ENCODE results near the gene CELF4.
"Not testable (repeated sequence)": the region's sequence is repeated elsewhere in the genome, so short reads cannot be mapped to it uniquely, and the experiment has no call there.

The CELF4 gene

DNA sequence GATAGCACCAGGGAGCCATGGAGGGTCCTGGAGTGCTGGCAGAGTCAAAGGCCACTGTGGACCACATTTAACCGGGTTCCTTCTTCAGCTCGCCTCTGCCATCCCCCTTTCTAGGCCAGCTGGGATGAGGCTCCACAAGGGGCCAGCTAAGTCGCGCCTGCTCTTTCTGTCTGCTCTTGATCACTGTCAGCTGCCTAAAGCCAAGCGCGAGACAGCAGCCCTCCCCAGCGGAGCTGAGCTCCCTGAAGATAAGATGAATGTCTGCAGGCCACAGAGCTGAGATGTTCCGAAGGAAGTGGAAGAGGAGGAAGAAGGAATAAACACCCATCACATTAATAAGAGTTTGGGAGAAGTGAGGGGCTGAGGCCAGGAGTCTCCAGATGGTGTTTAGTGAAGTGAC lies 99.6 kb downstream of the CELF4 start:
- DNase-seq (ENCODE audit: low spot score): no peak

DNA sequence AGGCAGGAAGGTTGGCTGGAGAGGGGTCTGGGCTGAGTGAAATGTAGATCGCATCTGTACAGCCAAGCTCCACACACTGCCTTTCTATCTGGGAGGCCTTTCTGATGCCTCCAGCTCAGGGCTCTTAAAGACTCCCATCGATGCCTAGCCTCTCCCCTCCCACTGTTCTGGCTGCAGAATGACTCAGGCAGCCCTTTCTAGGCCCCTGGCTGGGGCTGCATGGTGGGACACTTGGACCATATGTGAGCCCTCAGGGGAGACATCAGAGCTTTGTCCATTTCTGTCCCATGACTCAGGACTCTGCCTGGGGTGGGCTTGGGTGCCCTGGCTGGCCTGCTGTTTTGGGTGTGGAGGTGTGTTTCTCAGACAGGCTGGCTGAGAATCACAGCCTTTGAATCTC lies 101.3 kb downstream of the CELF4 start:
- DNase-seq (ENCODE audit: low spot score): no peak

DNA sequence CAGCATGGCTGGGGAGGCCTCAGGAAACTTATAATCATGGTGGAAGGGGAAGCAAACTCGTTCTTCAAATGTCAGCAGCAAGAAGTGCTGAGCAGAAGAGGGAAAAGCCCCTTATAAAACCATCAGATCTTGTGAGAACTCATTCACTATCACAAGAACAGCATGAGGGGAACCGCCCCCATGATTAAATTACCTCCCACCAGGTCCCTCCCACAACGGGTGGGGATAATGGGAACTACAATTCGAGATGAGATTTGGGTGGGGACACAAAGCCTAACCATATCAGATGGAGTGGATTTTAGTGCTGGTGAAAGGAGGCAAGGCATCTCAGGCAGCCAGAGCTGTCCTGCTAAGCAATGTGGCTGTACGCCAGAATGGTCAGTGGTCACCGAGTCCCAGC lies 104.3 kb downstream of the CELF4 start:
- not testable (repeated sequence) for DNase-seq (ENCODE audit: low spot score)

DNA sequence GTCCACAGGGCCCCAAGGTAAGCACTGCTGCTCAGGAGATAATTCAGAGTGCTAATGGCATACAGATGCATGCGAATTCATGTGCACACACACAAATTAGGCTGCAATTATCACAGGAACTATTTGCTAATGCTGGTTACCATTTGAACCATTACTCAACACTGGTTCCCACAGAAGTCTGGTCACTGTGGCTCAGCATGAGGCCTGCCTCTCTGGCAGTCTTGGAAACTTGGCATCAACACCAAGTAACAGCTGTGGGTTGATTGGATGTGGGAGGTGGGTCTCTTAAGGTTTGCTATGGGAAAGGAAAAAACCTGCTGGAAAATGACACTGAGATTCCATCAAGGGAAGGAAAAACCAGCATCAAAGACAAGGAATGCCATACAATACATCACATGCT lies 105.0 kb downstream of the CELF4 start:
- no peak for DNase-seq (ENCODE audit: low spot score)

DNA sequence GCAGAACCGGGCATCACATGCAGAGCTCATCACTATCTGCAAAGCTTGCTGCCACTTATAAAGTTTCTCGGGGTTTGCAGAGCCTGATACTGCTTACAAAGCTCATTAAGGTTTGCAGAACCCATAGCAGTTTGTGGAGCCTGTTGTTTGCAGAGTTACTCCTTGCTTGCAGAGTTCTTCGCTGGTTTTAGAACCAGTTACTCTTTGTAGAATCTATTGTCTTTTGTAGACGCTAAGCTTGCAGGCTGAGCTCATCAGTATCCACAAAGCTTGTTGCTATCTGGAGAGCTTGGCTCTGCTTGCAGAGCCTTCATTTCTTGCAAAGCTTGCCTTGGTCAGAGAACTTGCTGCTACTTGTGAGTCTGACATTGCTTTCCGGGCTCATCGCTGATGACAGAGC lies 106.9 kb downstream of the CELF4 start:
- no peak for DNase-seq (ENCODE audit: low spot score)

DNA sequence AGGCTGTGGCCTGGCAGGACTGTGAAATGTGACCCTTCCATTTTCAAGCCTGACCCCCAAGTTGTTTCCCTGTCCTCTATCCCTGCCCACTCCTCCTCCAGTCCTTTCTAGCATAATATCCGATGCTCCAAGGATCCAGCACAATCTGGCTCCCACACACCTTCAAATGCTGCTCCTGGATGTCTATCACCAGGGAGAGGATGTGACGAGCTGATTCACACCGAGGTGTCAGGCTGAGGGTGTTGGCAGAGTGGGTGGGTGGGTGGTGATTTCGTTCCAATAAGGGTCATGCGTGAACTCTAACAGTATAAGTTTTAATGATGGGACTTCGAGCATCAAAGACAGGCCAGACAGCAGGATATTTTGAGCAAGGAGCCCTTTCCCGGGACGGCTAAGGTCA lies 107.8 kb downstream of the CELF4 start:
- no peak for DNase-seq (ENCODE audit: low spot score)

DNA sequence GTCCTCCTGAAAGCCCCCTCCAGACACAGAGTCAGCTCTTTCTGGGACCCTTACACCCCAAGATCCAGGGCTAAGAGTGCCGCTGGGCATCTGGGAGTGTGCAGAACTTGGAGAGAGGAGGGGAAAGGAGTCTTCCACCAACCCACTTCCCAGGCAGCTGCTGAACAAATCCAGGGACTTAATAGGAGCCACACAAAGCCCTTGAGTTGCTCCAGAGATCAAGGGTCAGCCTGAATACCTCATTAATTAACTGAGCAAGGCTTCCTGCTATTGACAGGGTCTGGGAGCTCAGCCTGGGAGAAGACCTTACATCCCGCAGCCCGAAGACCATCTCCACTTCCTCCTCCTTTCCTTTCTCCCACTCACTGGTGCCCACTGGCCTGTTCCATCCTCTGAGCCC lies 108.3 kb downstream of the CELF4 start:
- DNase-seq (ENCODE audit: low spot score): no peak

DNA sequence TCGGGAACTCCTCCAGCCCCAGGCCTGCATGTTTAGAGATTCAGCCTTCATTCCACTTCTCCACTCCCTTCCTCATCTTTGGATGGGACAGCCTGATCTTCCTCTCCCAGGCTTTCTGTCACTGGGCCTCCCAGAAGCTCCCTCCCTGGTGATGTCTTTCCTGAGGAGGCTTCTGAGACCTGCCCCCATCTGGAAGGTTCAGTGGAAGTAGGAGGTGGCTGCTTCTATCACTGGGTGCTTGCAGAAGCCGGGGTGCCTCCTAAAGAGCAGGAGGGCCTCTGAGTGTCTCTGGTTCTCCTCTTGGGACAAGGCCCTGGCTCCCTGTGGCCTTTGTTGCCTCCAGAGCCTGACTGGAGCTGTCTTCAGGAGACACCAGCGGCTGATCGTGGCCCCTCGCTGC lies 108.7 kb downstream of the CELF4 start:
- DNase-seq (ENCODE audit: low spot score): no peak

DNA sequence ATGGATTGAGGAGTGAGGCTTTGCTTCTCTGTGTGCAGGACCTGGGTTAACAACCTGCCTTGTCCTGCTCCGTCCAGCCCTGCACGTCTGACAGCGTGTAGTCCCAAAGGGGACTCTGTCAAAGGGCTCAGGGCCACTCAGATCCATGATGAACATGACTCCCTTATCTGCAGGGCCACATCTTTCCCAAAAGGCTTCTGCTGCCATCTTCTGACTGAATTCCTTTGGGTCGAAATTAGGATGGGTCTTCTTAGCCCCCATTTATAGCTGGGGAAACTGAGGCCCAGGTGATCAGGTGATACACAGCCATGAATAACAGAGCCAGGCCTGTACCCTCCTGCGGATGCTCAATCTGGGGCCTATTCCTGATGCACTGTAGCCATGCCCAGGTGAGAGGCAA lies 109.2 kb downstream of the CELF4 start:
- DNase-seq (ENCODE audit: low spot score): no peak

DNA sequence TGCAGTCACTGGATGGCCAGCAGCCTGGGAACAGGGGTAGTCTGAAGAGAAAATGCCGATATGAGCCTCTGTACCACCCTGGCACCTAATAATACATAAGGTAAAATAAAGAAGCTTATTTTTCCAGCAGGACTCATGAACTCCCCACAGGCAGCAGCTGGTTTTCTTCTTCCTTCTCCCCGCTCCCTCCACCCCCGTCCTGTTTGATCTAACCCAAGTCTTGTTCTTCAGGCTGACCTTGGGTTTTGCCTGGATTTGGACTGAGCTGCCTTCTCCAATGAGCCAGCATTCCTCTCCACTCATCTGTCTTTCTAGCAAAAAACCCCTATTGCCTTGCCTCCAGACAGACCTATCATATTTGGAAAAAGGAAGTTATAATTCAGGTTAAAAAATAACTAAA lies 111.8 kb downstream of the CELF4 start:
- no peak for DNase-seq (ENCODE audit: low spot score)

DNA sequence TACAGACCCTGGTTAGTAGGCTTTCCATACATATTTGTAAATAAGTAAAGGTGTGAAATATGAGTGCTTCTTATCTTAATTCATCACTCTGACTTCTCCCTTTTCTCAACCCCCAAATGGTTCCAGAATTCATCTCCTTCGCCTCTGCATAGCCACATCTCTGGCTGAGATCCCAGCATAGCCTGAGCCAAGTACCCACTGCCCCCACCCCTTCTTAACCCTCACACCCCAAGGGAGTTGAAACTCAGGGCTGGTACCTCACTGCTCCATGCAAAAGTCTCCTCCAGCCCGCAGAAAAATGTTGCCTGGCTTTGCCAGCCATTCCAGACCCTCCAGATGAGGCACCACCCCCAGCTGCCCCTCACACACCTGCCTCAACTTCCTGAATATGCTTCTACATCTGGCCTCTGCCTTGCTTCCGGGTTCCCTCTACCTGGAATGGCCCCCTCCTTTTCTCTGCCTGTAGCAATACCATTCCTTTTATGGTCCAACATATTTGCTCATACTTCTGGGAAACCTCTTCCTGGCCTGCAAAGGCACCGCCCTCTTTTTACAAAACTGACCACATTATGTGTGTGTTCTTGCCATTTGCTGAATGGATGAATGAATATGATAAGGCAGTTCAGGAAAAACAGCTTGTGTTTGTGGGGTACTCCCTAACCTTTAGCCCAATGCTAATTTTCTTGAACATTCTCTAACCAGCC lies 112.8 kb downstream of the CELF4 start:
- peak; percentile 55 for DNase-seq (ENCODE audit: low spot score)

DNA sequence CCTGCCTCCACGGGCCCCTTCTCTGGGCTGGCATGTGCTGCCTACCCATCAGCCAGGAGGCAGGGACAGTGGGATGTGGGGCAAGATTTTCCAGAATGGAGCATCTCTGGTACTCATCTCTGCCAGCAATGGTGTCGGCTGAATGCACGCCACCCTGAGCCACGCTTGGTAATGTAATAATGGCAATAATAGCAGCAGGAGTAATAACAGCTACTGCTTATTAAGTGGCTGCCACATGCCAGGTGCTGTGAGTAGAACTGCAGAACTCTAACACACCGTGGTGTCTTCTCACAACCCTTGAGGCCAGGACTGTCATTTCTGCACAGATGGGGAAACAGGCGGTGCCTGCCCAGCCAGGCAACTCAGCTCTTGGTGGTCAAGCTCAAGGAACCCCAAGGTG lies 113.6 kb downstream of the CELF4 start:
- no peak for DNase-seq (ENCODE audit: low spot score)

DNA sequence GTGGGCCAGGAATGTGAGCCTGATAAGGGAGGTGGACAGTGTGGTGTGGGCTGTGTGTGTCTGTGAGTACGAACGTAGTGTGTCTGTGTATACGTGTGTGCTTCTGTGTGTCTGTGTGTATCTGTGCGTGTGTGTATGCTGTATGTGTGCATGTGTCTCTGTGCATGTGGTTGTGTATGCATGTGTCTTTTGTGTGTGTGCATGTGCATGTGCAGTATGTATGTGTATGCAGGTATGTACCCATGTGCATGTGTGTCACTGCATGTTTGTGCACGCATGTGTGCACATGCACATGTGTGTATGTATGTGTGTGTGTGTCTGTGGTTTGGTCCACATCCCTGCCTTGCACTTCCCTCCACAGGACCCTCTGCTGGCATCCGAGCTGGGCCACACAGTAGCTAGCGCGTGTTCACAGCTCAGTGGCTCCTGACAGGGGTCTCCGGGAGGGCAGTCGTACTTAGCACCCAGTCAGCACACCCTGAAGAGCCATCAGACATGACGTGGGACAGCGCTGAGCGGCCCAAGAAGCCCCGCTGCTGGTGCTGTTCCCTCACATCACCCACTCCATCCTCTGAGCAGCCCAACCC lies 114.3 kb downstream of the CELF4 start:
- no peak for DNase-seq (ENCODE audit: low spot score)

DNA sequence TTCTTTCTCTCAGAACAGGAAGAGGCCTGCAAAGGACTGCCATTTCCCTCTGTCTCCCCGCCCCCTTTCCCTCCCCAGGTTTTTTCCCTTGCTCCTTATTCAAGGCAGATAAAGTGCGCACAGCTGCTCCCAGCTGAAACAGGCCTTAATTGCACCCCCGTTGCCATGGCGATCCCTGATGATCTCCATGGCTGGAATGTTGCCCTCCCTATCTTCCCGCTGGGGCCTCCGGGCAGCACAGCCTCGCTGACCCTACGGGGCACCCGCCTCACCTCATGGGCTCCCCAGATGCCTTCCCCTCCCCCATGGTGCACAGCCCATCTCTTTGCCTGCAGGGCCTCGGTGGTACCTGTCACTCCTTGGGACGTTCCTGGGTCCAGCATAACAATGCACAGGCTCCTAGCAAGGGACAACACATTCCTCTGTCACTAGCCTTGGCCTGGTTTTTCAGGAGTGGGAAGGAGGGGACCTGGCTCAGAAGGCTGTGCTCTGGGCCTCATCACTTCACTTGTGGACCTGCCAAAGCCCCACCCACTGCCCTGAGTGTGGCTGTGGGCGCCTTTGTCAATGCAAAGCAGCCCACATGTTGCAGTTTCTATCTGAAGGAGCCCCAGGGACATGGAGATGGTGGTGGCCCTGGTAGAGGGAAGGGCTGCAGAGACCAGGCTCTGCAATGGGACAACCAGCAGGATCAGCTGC lies 115.0 kb downstream of the CELF4 start:
- no peak for DNase-seq (ENCODE audit: low spot score)

DNA sequence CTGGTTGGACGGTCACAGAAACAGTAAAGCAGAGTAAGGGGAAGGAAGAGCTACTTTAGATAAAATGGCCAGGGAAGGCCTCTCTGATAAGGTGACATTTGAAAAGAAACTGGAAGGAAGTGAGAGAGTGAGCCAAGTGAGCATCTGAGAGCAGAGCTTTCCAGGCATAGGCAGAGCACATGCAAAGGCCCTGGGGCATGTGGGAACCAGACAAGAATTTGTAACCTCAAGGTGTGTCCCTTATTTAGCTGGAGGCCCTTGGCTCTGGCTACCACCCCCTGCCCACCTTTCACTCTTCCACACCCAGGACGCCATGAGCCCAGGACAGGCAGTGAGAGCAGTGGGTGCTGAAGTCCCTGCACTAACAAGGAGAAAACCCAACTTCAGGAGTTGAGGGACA lies 116.0 kb downstream of the CELF4 start:
- DNase-seq (ENCODE audit: low spot score): no peak

DNA sequence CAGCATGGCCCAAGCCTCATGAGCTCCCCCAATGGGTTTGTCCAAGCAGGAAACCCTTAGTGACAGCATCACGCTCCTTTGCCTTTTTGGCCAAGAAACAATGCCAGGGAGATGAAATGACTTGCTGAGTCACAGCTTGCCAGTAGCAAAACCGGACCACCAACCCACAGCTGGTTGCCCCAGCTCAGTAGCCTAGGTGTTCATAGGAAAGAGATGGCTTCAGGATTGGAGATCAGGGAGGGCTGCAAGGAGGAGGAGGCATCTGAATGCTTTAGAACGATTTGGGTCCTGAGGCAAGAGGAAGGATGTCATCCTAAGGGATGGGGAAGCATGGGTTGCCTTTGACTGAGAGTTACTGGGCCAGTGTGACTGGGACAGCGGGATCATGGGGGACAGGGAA lies 116.7 kb downstream of the CELF4 start:
- DNase-seq (ENCODE audit: low spot score): no peak

DNA sequence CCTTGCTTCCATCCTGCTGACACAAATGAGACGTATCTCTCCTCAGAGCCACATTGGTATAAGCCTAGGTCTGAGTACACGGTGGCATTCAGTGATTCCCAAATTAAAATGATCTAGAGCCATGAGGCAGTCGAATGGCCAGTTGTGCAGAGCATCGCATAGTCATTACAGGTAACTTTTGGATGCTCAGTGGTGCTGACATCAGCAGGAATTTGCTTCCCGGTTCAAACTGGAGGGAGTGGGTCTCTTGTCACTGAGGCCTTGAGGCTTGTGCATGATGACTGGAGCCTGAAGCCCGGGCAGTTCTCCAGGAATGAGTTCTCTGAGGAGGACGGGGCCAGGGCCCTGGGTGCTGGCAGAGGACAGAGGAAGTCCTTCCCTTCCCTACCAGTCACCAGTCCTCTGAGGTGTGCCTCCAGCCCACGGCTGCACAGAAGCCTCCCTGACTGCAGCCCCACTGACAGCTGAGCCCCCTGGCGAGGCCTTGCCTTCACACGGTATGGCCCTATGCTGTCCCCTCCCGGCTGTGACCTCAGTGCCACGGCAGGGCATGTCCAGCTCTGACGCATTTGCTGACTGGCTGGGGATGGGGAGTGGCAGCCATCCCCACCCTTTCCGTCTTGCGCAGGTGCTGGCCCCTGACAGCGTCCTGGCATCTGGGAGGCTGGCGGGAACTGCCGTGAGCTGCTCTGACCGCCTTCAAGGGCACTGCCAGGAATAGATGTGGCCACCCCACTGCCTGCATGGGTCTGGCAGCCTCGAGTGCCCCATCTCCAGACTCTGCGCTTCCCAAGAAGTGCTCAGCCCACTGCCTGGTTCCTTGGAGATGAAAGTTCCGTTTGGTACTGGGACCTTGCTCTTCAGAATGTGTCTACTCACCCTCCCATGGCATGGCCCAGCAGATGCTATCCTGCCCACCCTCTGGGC lies 117.4 kb downstream of the CELF4 start:
- DNase-seq (ENCODE audit: low spot score): no peak

DNA sequence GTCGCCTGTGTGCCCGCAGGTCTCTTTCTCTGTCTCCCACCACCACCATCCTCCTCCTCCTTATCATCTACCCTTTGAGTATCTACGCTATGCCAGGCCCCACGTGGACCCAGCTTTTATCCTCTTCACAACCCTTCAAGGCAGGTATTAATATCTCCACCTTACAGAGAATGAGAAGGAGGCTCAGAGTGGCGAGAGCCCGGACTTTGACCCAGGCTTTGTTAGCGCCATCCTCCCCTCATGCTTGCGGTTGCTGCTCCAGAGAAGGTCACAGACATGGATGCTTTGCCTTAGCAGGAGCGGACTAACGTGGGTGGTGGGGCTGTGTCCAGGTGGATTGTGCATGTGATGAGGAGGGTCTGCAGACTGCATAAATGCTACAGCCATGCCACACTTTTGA lies 119.8 kb downstream of the CELF4 start:
- no peak for DNase-seq (ENCODE audit: low spot score)

DNA sequence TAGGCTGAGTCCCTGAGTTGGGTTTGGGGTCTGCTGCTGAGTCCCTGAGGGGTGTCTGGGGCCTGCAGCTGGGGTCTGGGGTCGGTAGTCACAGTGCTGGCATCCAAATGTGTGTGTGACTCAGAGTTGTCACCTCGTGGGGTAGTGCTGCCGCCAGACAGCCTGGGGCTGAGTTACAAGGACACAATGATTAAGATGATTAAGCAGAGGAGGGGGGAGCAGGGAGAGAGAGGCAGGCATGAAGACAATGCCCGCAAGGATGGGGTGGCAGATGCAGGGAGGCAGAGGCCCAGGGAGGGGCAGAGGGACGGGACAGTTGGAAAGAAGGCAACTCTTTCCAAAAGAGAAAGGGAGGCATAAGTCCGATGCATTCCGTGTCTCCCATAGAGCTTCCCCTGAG lies 120.2 kb downstream of the CELF4 start:
- peak; percentile 79 for DNase-seq (ENCODE audit: low spot score)

DNA sequence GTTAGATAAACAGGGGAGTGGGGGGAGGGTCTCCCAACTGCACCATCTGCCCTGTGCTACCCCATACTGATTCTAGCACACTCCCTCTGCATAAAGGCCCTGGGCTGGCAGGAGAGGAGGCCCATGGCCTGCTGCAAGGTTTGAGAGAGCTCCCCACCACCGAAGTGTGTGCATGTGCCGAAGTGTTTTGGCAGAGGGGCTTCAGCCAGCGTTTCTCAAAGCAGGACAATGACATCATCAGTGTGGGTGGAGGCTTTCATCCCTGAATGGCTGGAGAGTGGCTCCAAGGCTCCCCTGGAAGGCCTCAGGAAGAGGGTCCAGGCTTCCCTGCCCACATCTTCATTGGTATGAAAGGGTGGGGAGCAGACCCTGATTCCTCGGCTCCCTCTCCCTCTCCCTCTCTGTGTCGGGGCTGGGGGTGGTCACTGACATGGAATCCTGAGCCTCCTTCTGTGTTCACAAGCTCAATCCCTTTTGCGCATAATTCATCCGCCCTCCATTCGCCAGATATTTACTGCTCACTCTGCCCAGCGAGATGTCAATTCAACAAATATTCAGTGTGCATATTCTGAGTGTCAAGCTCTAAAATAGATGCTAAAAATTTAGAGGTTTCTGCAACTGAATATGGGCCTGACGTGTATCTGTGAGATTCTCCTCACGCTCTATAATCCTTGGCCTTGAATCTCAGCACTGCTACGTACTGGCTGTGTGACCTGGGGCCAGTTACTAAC lies 122.1 kb downstream of the CELF4 start:
- DNase-seq (ENCODE audit: low spot score): no peak

DNA sequence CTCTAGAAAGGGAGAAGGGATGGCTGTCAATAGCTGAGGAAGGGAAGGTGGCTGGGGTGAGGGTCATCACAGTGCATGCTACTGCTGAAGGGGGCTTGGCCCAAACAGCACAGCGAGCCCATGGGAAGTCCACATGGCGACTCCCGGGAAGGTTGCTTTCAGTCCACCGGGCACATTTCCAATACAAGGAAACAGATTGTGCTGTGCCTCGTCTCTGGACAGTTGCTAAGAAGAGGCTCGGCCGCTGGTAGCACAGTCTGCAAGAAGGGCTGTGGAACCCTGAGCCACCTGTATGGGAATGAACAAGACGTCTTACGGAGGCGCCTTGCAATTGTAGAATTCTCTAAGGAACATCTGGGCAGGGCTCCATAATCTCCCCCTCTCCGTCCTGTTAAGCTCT lies 123.1 kb downstream of the CELF4 start:
- no peak for DNase-seq (ENCODE audit: low spot score)

DNA sequence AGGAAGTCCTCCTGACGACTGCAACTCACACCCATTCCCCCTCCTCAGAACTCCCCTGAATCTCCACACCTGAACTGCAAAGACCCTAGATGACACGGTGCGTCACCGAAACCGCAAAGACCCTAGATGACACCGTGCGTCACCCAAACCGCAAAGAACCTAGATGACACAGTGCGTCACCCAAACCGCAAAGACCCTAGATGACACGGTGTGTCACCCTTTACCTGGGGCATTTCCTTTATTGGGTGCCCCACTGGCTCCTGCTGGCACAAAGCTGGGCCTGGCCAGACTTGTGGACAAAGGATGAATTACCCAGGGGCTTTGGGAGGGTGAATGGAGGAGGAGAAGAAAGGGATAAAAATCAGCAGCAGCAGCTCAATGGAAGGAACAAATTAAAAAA lies 123.8 kb downstream of the CELF4 start:
- DNase-seq (ENCODE audit: low spot score): no peak
